Stimulated activated CD8-positive, alpha-beta memory T cell treated with anti-CD3 and anti-CD28 coated beads, Interleukin-15, amount 100 ng/mL, for 24 hours (primary cell): ENCODE data around the gene CHRNG.

Source experiments
- DNase-seq: peaks from one replicate; pipeline ENCODE4 v3.0.0-alpha.2; 2020; ENCODE audit warnings: low read depth

CHRNG gene, protein sequence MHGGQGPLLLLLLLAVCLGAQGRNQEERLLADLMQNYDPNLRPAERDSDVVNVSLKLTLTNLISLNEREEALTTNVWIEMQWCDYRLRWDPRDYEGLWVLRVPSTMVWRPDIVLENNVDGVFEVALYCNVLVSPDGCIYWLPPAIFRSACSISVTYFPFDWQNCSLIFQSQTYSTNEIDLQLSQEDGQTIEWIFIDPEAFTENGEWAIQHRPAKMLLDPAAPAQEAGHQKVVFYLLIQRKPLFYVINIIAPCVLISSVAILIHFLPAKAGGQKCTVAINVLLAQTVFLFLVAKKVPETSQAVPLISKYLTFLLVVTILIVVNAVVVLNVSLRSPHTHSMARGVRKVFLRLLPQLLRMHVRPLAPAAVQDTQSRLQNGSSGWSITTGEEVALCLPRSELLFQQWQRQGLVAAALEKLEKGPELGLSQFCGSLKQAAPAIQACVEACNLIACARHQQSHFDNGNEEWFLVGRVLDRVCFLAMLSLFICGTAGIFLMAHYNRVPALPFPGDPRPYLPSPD

DNA sequence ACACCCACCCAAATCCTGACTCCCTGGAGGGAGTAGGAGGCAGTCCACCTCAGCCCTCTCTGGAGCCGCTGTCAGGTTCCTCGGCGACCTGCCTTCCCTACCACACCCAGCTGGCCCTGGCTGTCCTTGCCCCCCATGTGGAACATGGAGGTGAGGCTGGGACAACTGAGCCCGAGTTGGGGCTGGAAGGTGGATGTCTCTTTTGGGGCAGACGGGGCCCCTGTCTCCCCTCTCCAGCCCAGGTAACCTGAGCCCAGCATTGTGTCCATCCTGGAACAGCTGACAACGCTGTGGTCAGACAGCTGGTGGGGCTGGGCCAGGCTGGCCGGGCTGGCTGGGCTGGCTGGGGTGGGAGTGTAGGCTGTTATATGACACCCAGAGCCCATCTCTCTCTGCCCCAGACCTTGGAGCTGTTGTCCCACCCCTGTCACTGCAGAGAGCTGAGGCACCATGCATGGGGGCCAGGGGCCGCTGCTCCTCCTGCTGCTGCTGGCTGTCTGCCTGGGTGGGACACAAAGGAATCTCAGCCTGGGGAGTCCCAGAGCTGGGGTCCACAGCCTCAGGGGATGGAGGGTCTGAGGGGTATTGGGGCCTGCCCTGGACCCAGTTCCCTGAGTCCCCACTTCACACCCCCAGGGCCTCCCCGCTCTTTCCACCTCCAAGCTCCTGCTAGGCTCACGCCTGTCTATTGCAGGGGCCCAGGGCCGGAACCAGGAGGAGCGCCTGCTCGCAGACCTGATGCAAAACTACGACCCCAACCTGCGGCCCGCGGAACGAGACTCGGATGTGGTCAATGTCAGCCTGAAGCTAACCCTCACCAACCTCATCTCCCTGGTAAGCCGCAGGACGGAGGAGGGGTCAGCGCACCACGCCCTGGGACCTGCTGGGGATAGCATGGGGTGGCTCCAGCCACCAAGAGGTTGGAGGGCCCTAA lies at the start of gene CHRNG:
CHRNG (plus strand) TSS at position 395 of the 934 bp plus-strand sequence; CDS start at position 451, 56 bp downstream.
- DNase-seq, result no peak

- no peak for DNase-seq
Measured at GRCh38 chr2:232490221-232491138, 49.0 kb upstream of the CHRNG start.

DNA sequence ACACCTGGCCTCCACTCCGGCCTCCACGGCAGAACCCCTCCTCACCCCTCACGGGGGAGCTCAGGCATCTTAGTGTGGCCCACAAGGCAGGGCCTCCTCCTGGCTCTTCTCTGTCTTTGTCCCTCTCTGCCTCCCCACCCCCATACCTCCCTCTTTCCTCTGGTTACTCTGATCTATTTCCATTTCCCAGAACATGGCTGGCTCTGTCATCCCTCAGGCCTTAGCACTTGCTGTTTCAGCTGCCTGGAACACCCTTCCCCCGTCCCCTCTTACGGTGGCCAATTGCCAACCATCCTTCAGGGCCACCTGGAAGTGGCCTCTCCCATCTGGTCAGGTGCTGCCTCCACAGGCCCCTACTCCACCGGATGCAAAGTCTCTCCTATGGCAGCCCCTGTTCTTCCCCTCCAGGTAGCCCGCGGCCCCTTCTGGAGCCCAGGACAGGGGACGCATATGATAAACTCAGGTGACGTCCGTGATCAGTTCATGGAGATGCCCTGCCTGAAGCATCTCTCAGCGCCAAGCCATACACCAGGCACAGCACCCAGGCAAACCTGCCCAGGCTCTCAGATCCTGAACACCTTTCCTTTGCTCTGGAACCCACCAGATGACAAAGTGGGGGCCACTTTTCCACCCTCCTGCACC lies 48.2 kb upstream of the CHRNG start:
- DNase-seq, result no peak

- no peak for DNase-seq
Measured at GRCh38 chr2:232492236-232492848, 47.1 kb upstream of the CHRNG start.

DNA sequence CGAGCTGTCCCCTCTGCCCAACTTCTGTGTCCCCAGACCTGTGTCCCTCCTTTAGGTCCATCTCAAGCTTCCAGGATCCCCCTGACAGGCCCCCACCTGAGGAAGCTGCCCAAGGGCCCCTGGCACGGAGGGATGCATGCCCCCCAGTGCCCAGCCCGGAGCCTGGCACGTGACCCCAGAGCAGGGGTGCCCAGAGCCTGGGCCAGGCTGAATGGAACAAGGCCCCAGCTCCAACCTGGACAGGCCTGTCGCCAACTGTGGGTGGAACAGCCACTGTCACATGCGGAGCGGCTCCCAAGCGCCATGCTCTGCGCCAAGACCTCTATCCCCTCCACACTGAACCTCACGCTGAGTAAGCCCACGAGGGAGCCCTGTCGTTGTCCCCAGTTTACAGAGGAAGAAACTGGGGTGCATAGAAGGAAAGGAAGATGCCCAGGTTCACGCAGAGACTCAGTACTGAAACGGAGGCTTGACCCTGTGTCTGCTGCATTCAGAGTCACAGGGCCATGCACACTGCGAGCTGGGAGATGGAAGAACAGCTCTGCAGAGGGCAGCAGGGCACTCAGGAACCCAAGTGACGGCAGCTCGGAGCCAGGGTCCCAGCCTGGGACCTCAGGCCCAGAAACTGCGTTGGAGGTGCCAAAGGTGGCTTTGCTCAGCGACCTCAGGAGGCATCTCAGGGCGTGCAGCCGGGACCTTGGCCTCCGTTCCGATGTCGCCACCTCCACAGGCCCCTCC lies 46.4 kb upstream of the CHRNG start:
- no peak for DNase-seq

GRCh38 chr2:232493701-232494474 lies 45.6 kb upstream of the CHRNG start:
- no peak for DNase-seq

GRCh38 chr2:232494542-232494941 lies 45.0 kb upstream of the CHRNG start:
- no peak for DNase-seq

DNA sequence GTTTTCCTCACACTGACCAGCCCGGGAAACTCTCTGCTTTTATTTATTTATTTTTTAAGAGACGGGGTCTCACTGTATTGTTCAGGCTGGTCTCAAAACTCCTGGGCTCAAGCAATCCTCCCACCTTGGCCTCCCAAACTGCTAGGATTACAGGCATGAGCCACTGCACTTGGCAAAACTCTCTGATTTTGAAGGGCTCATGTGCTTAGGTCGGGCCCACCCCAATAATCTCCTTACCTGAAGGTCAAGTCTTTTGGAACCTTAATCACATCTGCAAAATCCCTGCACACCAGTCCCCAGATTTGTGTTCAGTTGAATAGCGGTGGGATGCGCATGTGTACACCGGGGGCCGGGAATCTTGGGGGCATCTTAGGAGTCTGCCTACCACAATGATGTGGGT lies 44.2 kb upstream of the CHRNG start:
- no peak for DNase-seq

DNA sequence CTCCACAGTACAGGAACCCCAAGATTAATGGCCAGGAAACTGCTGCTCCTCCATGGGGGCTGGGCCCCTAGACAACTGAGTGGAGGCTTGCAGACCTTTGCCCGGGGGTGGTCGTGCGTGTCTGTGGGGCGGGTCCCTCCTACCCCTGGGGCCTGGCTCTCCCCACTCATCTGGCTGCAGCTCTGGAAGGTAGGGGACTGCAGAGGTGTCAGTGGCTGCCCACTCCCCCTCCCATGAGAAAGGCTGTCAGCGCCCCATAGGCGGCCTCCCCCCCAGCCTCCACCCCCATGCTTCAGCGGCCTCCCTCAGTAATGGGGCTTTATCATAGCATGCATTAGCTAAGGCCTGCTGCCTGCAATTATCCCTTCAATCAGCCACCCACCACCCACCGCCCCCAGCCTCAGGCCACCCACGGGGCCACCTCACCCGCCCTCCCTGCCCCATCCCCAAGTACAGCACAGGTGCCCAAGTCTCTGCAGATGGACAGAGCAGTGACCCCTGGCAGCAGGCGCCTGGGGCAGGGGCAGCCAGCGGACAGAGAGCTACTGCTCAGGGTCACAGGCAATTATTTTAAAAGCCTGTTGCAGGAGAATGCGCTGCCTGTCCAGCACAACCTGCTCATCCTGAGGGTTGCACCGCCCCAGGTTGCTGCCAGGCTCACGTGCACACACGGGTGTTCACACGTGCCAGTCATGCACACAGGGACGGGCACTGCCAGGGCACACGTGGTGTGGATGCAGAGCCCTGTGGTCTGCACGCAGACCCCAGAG lies 42.8 kb upstream of the CHRNG start:
- no peak for DNase-seq

- no peak for DNase-seq
Measured at GRCh38 chr2:232497348-232497747, 42.1 kb upstream of the CHRNG start.

DNA sequence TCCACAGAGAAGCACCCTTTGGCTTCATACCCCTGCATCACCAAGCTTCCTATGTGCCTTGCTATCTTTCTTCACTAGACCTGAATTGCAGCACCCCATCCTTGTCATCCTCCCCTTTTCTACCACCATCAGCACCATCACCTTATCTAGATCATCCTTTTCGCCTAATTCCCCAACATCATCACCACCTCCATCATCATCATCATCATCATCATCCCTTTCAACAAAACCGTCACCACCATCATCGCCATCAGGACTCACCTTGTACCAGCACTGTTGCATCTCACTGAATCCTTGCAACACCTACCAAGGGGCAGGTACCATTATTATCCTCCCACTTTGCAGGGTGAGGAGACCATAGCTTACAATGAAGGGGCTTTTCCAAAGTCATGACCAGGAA lies 41.0 kb upstream of the CHRNG start:
- no peak for DNase-seq

DNA sequence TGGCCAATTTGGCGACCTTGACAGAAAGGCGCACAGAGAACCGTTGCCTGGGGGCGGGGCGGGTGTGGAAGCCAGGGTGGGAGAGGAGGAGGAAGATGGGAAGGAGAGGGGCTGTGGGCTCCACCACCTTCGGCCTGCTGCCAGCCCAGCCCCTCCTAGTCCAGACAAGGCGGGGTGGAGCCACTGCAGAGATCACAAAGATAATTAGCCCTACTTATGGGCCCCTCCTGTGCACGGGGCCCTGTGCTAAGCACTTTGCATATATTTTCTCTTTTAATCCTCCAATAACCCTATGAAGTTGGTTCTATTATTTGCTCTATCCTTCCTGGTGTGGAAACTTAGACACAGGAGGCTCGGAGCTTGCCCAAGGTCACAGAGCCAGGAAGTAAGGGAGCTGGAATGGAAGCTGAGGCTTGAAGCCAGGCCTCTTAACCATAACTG lies 38.1 kb upstream of the CHRNG start:
- no peak for DNase-seq

- no peak for DNase-seq
Measured at GRCh38 chr2:232501794-232502390, 37.6 kb upstream of the CHRNG start.

DNA sequence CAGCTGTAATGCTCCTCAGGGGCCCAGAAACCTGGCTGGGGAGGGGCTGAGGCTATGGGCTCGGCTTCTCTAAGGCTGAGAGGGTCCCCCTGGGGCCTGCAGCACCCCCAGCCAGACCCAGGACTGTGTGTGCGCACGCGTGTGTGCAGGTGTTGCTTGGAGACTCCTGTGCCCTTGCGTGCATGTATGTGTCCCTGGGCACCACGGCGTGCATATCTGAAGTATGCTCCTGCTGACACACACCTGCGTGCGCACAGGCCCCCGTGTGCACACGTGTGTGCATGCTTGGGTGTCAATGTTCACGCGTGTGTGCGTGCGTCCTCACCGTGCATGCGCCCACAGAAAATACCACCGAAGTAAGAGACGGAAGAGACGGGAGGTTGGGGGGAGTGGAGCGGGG lies 37.0 kb upstream of the CHRNG start:
- no peak for DNase-seq

- no peak for DNase-seq
Measured at GRCh38 chr2:232502911-232503808, 36.3 kb upstream of the CHRNG start.

GRCh38 chr2:232503809-232504323 lies 35.6 kb upstream of the CHRNG start:
- no peak for DNase-seq

- DNase-seq, result no peak
Measured at GRCh38 chr2:232504438-232504837, 35.1 kb upstream of the CHRNG start.
